ENCODE data around the gene NEK6.

DNA sequence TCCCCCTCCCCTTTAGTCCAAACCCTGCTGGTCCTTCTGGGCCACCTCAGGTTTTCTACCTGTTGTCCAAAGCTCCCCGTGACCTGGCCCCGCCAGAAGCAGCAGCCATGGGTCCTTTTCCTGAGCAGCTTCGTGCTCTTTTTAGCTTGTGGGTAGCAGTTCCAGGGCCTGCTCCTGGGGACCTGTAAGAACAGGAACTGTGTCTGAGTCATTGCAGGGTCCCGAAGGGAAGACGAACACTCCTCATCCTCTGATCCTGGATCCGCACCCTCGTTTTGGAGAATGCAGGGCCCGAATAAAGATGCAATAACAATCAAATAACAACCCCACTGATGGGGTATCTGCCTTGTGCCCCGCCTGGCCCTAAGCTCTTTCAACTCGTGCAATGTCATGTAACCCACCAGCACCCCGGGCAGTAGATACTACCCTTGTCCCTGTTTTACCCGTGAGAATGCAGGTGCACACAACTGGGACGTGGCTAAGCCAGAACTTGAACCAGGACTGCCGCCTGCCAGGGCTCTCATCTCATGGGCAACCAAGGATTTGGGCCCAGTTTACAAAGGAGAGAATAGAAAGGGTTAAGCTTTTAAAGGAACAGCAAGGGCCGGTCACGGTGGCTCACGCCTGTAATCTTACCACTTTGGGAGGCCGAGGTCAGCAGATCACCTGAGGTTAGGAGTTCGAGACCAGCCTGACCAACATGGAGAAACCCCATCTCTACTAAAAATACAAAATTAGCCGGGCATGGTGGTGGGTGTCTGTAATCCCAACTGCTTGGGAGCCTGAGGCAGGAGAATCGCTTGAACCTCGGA, 33.2 kb downstream of the NEK6 start:
- TF ChIP-seq POLR2A (IDR thresholded peaks at IDR 0.05) = no peak
- TF ChIP-seq, protein P1, sequence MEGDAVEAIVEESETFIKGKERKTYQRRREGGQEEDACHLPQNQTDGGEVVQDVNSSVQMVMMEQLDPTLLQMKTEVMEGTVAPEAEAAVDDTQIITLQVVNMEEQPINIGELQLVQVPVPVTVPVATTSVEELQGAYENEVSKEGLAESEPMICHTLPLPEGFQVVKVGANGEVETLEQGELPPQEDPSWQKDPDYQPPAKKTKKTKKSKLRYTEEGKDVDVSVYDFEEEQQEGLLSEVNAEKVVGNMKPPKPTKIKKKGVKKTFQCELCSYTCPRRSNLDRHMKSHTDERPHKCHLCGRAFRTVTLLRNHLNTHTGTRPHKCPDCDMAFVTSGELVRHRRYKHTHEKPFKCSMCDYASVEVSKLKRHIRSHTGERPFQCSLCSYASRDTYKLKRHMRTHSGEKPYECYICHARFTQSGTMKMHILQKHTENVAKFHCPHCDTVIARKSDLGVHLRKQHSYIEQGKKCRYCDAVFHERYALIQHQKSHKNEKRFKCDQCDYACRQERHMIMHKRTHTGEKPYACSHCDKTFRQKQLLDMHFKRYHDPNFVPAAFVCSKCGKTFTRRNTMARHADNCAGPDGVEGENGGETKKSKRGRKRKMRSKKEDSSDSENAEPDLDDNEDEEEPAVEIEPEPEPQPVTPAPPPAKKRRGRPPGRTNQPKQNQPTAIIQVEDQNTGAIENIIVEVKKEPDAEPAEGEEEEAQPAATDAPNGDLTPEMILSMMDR (IDR thresholded peaks at IDR 0.05) = no peak

Data from upper lobe of left lung (tissue), 4 donors.